NCI-H1092 (cell line): ENCODE measurements around the gene ZNF846.
"Not testable (repeated sequence)": the region's sequence is repeated elsewhere in the genome, so short reads cannot be mapped to it uniquely, and the experiment has no call there.

Source experiments
- DNase-seq: peaks from one replicate; lab custom pipeline; 2025; lab: John Stamatoyannopoulos, UW

ZNF846 gene

GRCh38 chr19:9784163-9784496 lies 15.6 kb upstream of the ZNF846 start:
- not testable (repeated sequence) for DNase-seq

- no peak for DNase-seq
Observed at GRCh38 chr19:9782338-9782737, 13.8 kb upstream of the ZNF846 start.

- no peak for DNase-seq
Observed at GRCh38 chr19:9757544-9758501, 10.7 kb downstream of the ZNF846 start.

DNA sequence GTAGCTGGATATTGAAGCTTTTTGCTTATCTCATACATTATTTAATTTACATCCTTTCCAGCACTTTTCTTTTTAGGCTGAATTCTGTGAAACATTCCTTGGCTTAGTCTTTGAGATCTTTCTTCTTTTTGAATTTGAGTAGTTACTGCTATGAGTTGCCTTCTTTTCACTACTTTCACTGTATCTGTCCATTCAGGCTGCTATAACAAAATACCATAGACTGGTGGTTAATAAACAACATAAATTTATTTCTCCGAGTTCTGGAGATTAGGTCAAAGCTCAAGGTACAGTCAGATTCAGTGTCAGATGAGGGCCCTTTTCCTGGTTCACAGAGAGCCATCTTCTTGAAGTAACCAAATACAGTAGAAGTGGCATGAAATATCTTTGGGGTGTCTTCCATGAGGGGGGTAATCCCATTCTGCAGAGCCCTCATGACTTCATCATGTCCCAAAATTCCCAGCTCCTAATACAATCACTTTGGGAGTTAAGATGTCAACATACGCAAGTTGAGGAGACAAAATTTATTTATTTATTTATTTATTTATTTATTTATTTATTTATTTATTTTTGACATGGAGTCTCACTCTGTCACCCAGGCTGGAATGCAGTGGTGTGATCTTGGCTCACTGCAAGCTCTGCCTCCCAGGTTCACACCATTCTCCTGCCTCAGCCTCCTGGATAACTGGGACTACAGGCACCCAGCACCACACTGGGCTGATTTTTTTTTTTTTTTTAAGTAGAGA lies 15.7 kb downstream of the ZNF846 start:
- no peak for DNase-seq

DNA sequence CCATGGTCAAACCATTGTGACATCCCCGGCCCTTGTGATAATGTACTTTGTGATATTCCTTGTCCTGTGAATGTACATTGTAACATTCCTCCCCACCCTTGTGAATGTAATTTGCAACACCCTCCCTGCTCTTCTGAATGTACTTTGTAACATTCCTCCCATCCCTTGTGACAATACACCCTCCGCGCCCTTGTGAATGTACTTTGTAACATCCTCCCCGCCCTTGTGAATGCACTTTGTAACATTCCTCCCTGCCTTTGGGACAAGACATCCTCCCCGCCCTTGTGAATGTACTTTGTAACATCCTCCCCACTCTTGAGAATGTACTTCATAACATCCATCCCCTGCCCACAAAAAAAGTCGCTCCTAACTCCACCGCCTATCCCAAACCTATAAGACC lies 17.1 kb downstream of the ZNF846 start:
- DNase-seq, result no peak

GRCh38 chr19:9741476-9742171 lies 26.9 kb downstream of the ZNF846 start:
- no peak for DNase-seq

- no peak for DNase-seq
Observed at GRCh38 chr19:9735986-9736385, 32.6 kb downstream of the ZNF846 start.

DNA sequence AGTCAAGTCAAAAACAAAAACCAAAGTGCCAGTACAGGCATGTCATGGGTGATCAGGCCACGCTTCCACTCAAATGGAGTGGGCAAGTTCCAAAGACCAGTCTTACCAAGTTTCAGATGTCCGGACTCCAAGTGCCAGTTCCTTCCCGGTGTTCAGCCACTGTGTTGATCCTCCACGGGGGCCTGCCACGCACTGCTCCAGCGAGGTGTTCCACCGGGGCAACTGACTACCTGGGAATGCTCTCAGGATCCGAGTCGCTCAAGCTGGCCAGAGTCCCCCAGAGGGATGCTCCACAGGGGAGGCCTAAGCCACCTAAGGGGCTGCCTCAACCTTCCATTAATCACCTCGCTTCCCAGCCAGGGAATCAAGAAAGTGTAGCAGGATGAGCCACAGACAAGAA lies 38.5 kb downstream of the ZNF846 start:
- DNase-seq, result not testable (repeated sequence)

- no peak for DNase-seq
Observed at GRCh38 chr19:9729162-9729561, 39.4 kb downstream of the ZNF846 start.

- DNase-seq, result no peak
Observed at GRCh38 chr19:9727644-9728043, 40.9 kb downstream of the ZNF846 start.

- peak; percentile 27 for DNase-seq
Observed at GRCh38 chr19:9725508-9726201, 42.9 kb downstream of the ZNF846 start.

- DNase-seq, result no peak
Observed at GRCh38 chr19:9724157-9724556, 44.4 kb downstream of the ZNF846 start.

GRCh38 chr19:9721861-9722260 lies 46.7 kb downstream of the ZNF846 start:
- no peak for DNase-seq

DNA sequence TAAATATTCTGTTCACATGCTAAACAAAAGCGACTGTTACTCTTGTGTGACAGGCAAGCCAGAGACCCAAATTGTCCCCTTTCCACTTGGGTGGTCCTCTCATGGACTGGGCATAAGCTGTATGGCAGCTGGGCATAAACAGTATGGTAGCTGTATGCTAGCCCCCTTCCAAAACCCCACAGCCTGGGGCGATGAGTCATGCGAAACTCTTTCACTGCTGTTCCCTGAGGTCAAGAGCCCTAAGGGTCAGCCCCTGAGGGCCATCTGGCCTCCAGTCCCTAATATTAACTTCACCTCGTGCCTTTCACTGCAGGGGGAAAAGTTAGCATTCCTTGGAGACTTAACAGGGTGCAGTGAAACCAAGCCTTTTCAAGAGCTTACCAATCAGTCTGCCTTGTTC lies 48.0 kb downstream of the ZNF846 start:
- DNase-seq, result no peak

DNA sequence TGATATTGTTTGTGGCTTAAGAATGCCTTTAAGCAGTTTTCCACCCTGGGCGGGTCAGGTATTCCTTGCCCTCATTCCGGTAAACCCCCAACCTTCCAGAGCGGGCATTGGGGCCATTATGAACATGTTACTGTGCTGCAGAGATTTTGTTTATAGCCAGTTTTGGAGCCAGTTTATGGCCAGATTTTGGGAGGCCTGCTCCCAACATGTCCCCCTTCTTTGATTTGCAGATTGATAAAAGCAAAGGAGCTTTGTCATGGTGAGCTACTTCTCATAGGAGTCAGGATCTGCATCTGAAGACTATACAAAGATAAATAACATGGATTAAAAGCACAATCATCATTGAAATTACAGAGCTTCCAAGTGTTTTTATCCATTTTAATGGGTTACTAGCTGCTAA lies 56.7 kb downstream of the ZNF846 start:
- no peak for DNase-seq

GRCh38 chr19:9709305-9709704 lies 59.2 kb downstream of the ZNF846 start:
- no peak for DNase-seq

DNA sequence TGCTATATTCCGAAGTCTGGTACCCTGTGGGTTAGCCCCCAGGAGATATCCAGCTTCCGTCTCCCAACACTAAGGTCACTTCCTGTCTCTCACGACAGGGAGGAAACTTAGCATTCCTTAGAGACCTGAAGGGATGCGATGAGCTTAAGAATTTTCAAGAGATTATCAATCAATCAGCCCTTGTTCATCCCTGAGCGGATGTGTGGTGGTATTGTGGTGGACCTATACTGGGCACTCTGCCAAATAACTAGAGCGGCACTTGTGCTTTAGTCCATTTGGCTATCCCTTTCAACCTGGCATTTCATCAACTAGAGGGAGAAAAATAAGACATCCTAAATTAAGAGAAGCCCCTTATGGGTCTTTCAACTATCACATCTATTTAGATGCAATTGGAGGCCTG lies 62.7 kb downstream of the ZNF846 start:
- no peak for DNase-seq

DNA sequence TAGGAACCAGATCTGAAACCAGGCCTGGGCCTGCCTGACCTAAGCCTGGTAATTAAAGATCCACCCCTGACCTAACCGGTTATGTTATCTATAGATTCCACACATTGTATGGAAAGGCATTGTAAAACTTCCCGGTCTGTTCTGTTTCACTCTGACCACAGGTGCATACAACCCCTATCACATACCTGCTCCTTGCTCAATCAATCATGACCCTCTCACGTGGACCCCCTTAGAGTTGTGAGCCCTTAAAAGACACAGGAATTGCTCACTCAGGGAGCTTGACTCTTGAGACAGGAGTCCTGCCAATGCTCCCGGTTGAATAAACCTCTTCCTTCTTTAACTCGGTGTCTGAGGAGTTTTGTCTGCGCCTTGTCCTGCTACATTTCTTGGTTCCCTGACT lies 66.4 kb downstream of the ZNF846 start:
- no peak for DNase-seq
